Kidney (tissue), 14 donors: ENCODE measurements around the gene EYA4. TPM values are rescaled to one million over a fixed set of nuclear protein-coding genes. Genes with fewer than 3 reads are reported as not detected.

Experiments used
- DNase-seq, 5 donors: peaks; one replicate each; pipeline ENCODE4 v3.0.0-alpha.2; 2013 to 2020
- FAIRE-seq: peaks from 2 replicates; lab custom pipeline; 2012; peaks lifted over from hg19 to GRCh38; lab: Jason Lieb, UNC
- H3K27ac ChIP-seq, 2 donors: one replicate each; pipeline ENCODE4 v1.7.0; 2013; ENCODE audit warnings: low read depth in 2 of 2, low read length in 2 of 2, inconsistent platforms in 1 of 2
- H3K27me3 ChIP-seq: one replicate; pipeline ENCODE4 v1.7.1; 2013; ENCODE audit warnings: low read length, inconsistent platforms; ENCODE audit not compliant: control insufficient read depth, insufficient read depth
- H3K36me3 ChIP-seq, 3 donors: one replicate each; pipeline versions ENCODE4 v1.7.0 to v1.7.1; 2013; ENCODE audit warnings: low read length in 3 of 3, control low read depth in 1 of 3, inconsistent platforms in 1 of 3; ENCODE audit not compliant: insufficient read depth in 3 of 3, control insufficient read depth in 2 of 3
- H3K4me1 ChIP-seq, 3 donors: one replicate each; pipeline versions ENCODE4 v1.7.0 to v1.7.1; 2013; ENCODE audit warnings: low read length in 3 of 3, inconsistent platforms in 1 of 3, low read depth in 1 of 3; ENCODE audit not compliant: control insufficient read depth in 2 of 3, insufficient read depth in 2 of 3
- H3K4me3 ChIP-seq, 3 donors: one replicate each; pipeline versions ENCODE4 v1.7.0 to v1.8.1; 2013; ENCODE audit warnings: low read length in 3 of 3, control low read depth in 1 of 3, inconsistent platforms in 1 of 3
- H3K9ac ChIP-seq, 3 donors: one replicate each; pipeline versions ENCODE4 v1.7.0 to v1.7.1; 2013; ENCODE audit warnings: low read length in 3 of 3, control low read depth in 1 of 3, inconsistent platforms in 1 of 3
- H3K9me3 ChIP-seq, 3 donors: one replicate each; pipeline versions ENCODE4 v1.7.0 to v1.7.1; 2013; ENCODE audit warnings: low read length in 3 of 3, control low read depth in 1 of 3, inconsistent platforms in 1 of 3; ENCODE audit not compliant: control insufficient read depth in 2 of 3, insufficient read depth in 1 of 3
- intact Hi-C: fragments of 100-400 bp; cut with DNase I; formaldehyde crosslinking; loops from one replicate; pipeline ENCODE4 v1.11.1; 2022
- polyA plus RNA-seq: library from polyadenylated mRNA; stranded (reverse); fragments of 350-450 nt; fragmentation: Illumina TruSeq; extraction: RNeasy Lipid Tissue Mini Kit (QIAGEN cat#74804); gene quantifications from one replicate; pipeline ENCODE4 v1.2.3, GENCODE V29; 2014; ENCODE audit warnings: low read depth, low replicate concordance; ENCODE audit not compliant: insufficient read depth
- total RNA-seq: library from RNA; stranded (reverse); fragmentation: NEBNext Ultra II Directional; extraction: Animal tissue kit (Norgen Biotek cat#: 25700); gene quantifications from one replicate; pipeline ENCODE4 v1.2.1, GENCODE V29; 2021
- TF ChIP-seq, protein P1 (sequence below): IDR thresholded peaks from 3 replicates; pipeline ENCODE4 v1.5.1; 2012; ENCODE audit warnings: mild to moderate bottlenecking, moderate library complexity, borderline replicate concordance; ENCODE audit not compliant: insufficient read depth; ENCODE audit errors: extremely low read depth
- donor health status: control.
- donor health status: control.
- donor health status: control.
- donor health status: control.
- donor health status: control.
- donor health status: DM: yes; HTN: yes; CAD: no.
- donor health status: Normal renal cell carcinoma (clear cell type).

EYA4 gene
- total and polyA plus RNA-seq, 2 donors from 2014 or later: 0.99 to 5.0 TPM

DNA sequence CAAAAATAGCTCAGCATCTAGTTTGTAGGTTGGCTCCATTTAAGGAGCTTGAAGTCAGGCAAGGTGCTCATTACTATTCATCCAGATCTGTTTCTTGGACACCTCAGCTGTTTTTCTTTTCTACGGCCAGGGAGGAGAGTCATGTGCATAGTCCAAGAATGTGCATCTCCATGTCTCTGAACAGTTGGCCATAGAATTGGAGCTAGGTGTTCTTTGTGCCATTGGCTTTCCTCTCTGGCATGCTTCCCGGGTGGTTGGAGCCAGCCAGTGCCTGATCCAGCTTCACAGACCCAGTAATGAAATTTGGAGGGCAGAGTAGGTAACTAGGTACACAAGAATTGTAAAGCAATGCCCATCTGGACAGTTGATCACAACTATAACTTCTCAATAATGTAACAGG, 21.6 kb downstream of the EYA4 start:
- intact Hi-C loops: no loop called here
- TF ChIP-seq, protein P1, sequence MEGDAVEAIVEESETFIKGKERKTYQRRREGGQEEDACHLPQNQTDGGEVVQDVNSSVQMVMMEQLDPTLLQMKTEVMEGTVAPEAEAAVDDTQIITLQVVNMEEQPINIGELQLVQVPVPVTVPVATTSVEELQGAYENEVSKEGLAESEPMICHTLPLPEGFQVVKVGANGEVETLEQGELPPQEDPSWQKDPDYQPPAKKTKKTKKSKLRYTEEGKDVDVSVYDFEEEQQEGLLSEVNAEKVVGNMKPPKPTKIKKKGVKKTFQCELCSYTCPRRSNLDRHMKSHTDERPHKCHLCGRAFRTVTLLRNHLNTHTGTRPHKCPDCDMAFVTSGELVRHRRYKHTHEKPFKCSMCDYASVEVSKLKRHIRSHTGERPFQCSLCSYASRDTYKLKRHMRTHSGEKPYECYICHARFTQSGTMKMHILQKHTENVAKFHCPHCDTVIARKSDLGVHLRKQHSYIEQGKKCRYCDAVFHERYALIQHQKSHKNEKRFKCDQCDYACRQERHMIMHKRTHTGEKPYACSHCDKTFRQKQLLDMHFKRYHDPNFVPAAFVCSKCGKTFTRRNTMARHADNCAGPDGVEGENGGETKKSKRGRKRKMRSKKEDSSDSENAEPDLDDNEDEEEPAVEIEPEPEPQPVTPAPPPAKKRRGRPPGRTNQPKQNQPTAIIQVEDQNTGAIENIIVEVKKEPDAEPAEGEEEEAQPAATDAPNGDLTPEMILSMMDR: no peak
- Histone ChIP-seq H3K4me1 (no peaks in the 10 kb centered on the region), H3K27ac (no peak overlapping the region), H3K4me3 (no peak overlapping the region), H3K9me3 (no peaks in the 10 kb centered on the region), H3K27me3 (no peaks in the 10 kb centered on the region), H3K36me3 (no peaks in the 10 kb centered on the region), H3K9ac (no peak overlapping the region)
- no peak for DNase-seq
- no peak for FAIRE-seq

DNA sequence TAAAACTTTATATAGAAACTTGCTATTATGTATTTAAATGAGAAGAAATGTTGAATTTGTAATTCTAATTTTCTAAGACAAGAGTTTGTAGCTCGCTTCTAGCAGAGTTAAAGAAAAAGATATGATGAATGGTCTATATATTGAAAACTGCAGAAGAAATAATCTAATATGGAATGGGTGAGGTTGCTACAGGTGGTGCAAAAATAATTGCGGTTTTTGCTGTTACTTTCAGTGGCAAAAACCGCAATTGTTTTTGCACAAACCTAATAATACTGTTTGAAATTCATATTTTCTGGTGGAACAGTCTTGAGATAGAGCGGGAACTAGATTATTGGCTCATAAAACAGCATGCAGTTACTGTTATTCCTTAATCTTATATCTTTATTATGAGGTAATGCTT, 23.9 kb downstream of the EYA4 start:
- Histone ChIP-seq H3K27me3 (no peaks in the 10 kb centered on the region), H3K36me3 (no peaks in the 10 kb centered on the region), H3K27ac (no peak overlapping the region), H3K9me3 (no peaks in the 10 kb centered on the region), H3K9ac (no peak overlapping the region), H3K4me3 (no peak overlapping the region), H3K4me1 (no peaks in the 10 kb centered on the region)
- no peak for FAIRE-seq
- no peak for DNase-seq
- intact Hi-C loops: no loop called here
- TF ChIP-seq, protein P1: no peak

DNA sequence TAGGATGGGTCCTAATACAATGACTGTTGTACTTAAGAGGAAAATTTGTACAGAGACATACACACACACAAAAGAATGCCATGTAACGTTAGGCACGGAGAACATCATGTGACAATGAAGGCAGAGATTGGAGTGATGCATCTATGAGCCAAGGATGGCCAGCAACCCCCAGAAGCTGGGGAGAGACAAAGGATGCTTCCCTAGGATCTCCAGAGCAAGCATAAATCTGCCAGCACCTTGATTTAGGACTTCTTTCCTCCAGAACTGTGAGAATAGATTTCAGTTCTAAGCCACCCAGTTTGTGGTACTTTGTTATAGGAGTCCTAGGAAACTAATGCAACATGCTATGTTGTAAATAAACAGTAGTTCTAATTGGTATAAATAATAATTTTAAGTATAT, 25.0 kb downstream of the EYA4 start:
- Histone ChIP-seq H3K4me1 (no peaks in the 10 kb centered on the region), H3K9me3 (no peaks in the 10 kb centered on the region), H3K4me3 (no peak overlapping the region), H3K27ac (no peak overlapping the region), H3K9ac (no peak overlapping the region), H3K27me3 (no peaks in the 10 kb centered on the region), H3K36me3 (no peaks in the 10 kb centered on the region)
- intact Hi-C loops: no loop called here
- FAIRE-seq (no peak), DNase-seq (no peak)
- TF ChIP-seq, protein P1: no peak

DNA sequence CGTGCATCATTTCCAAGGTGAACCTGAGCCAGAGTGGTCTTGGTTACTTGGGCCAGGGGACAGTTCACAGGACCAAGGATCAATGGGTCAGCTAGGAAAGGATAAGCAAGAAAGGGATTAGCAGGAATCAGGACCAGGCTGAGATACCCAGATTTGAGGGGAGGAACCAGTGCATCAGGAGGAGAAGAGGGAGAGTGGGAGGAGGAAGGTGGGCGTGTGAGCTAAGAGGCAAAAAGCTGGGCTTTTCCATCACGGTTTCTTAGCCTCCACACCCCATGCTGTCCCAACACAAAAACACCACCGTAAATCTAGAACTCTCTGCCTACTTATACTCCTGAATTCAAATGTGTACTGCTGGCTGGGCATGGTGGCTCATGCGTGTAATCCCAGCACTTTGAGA, 27.5 kb downstream of the EYA4 start:
- H3K9ac ChIP-seq: no peak overlapping the region
- no peaks in the 10 kb centered on the region for H3K36me3 ChIP-seq
- intact Hi-C loops: no loop called here
- no peak overlapping the region for H3K4me3 ChIP-seq
- H3K27me3 ChIP-seq: no peaks in the 10 kb centered on the region
- no peaks in the 10 kb centered on the region for H3K9me3 ChIP-seq
- FAIRE-seq: no peak
- H3K4me1 ChIP-seq: no peaks in the 10 kb centered on the region
- H3K27ac ChIP-seq: no peak overlapping the region
- DNase-seq: no peak
- TF ChIP-seq, protein P1: no peak
